IPS DF 6.9 (cell line): ENCODE measurements around the gene TRPC4.
"Not testable (repeated sequence)": the region's sequence is repeated elsewhere in the genome, so short reads cannot be mapped to it uniquely, and the experiment has no call there.

Source experiments
- DNase-seq: peaks from one replicate; pipeline ENCODE4 v3.0.0-alpha.2; 2013; ENCODE audit warnings: low read depth, low spot score
- H3K27ac ChIP-seq: one replicate; pipeline ENCODE4 v1.5.1; 2013; ENCODE audit warnings: low read length, control low read depth
- H3K27me3 ChIP-seq: 2 replicates; pipeline ENCODE4 v1.6.1; 2013; ENCODE audit warnings: mild to moderate bottlenecking, low read length; ENCODE audit not compliant: control insufficient read depth, insufficient read depth
- H3K36me3 ChIP-seq: 2 replicates; pipeline ENCODE4 v1.6.1; 2013; ENCODE audit warnings: low read length; ENCODE audit not compliant: control insufficient read depth, insufficient read depth
- H3K4me1 ChIP-seq: 2 replicates; pipeline ENCODE4 v1.6.1; 2013; ENCODE audit warnings: low read length; ENCODE audit not compliant: control insufficient read depth, insufficient read depth
- H3K4me3 ChIP-seq: 2 replicates; pipeline ENCODE4 v1.5.1; 2013; ENCODE audit warnings: mild to moderate bottlenecking, low read length
- H3K9me3 ChIP-seq: 2 replicates; pipeline ENCODE4 v1.6.1; 2013; ENCODE audit warnings: low read length, inconsistent platforms; ENCODE audit not compliant: control insufficient read depth, insufficient read depth
- WGBS: extraction: QIAGEN DNeasy Blood & Tissue Kit; methylation state at CpG from one replicate; pipeline ENCODE4 v1.1.7; 2013; ENCODE audit warnings: mixed read lengths, missing lambda C conversion rate; ENCODE audit not compliant: insufficient read length, insufficient coverage; 5-methylcytosine and 5-hydroxymethylcytosine counted together

TRPC4 gene

DNA sequence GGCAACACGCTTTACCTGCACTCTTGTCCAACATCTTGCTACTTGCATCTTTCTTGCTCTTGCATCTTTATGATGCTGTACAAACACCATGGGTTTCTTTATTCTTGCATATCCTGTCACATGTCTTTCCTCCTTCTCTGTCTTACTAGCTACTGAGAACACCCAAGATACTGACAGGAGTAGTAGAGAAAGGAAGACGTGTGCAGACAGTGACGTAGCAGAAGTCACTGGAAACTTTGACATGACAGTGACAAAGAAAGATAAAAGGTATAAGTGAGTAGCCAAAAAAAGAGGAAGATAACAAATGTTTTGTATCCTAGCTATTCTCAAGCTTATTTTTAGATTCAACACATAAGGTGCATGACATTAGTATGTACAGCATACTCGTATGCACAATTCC lies 34.2 kb downstream of the TRPC4 start:
- no peak overlapping the region for H3K4me3 ChIP-seq
- DNase-seq = no peak
- no CpG with 5 or more reads among the region's 4 CpGs for WGBS
- H3K27me3 ChIP-seq = no peaks in the 10 kb centered on the region
- no peak overlapping the region for H3K27ac ChIP-seq
- no peaks in the 10 kb centered on the region for H3K9me3 ChIP-seq
- no peaks in the 10 kb centered on the region for H3K4me1 ChIP-seq
- no peaks in the 10 kb centered on the region for H3K36me3 ChIP-seq

GRCh38 chr13:37833411-37833810 lies 36.2 kb downstream of the TRPC4 start:
- WGBS = no CpG with 5 or more reads among the region's 4 CpGs

GRCh38 chr13:37816276-37816675 lies 53.3 kb downstream of the TRPC4 start:
- Histone ChIP-seq H3K9me3 (no peaks in the 10 kb centered on the region), H3K4me3 (no peak overlapping the region), H3K27ac (no peak overlapping the region), H3K36me3 (no peaks in the 10 kb centered on the region), H3K27me3 (no peaks in the 10 kb centered on the region), H3K4me1 (no peaks in the 10 kb centered on the region)
- DNase-seq = no peak
- WGBS = no CpG with 5 or more reads among the region's 1 CpG

More at GRCh38 chr13:37833411-37833810, 36.2 kb downstream of the TRPC4 start:
- Histone ChIP-seq H3K9me3 (no peaks in the 10 kb centered on the region), H3K4me3 (no peak overlapping the region), H3K36me3 (no peaks in the 10 kb centered on the region), H3K27ac (no peak overlapping the region), H3K4me1 (no peaks in the 10 kb centered on the region), H3K27me3 (no peaks in the 10 kb centered on the region)
- DNase-seq = no peak

DNA sequence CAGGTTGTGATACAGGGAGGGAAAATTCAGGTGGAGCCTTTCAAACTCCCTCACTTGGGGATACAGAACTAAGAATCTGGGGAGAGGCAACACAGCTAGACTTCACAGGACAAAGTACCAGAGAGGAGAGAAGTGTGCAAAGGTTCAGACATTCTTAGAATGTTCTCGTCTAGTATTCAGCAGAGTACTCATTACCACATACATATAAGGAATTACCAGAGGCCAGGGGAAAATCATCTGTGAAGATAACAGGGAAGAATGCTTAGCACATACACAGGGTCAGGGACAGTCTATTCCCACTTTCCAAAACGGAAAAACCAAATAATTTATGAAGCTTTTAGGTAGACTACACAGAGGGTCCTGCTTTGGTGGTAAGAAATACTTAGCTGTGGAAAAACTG lies 58.1 kb downstream of the TRPC4 start:
- Histone ChIP-seq H3K4me1 (no peaks in the 10 kb centered on the region), H3K27me3 (no peaks in the 10 kb centered on the region), H3K9me3 (no peaks in the 10 kb centered on the region), H3K4me3 (no peak overlapping the region), H3K36me3 (no peaks in the 10 kb centered on the region), H3K27ac (no peak overlapping the region)
- WGBS = no CpG with 5 or more reads among the region's 2 CpGs
- DNase-seq = no peak

GRCh38 chr13:37806666-37807065 lies 62.9 kb downstream of the TRPC4 start:
- H3K27ac ChIP-seq = no peak overlapping the region
- no peaks in the 10 kb centered on the region for H3K4me1 ChIP-seq
- H3K36me3 ChIP-seq = no peaks in the 10 kb centered on the region
- H3K4me3 ChIP-seq = no peak overlapping the region
- no peaks in the 10 kb centered on the region for H3K9me3 ChIP-seq
- no peaks in the 10 kb centered on the region for H3K27me3 ChIP-seq
- DNase-seq = no peak
- WGBS = no CpG with 5 or more reads among the region's 3 CpGs

DNA sequence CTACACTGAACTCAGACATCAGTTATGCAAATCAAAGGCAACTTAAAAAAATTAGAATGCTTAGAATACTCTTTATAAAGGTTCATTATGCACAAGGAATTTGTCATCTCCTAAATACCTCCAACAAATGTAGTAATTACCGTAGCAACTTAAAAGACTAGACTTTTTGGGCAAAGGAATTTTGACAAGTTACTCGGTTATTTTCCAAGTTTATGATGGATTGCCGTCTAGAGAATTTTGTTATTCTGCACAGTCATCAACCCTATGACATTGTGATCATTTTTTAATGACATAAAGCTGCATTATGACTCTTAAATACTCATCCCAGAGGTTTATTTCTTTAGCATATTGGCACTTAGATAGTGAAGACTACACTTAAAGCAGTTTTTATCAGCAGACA lies 71.9 kb downstream of the TRPC4 start:
- Histone ChIP-seq H3K27ac (no peak overlapping the region), H3K9me3 (no peaks in the 10 kb centered on the region), H3K27me3 (no peaks in the 10 kb centered on the region), H3K36me3 (no peaks in the 10 kb centered on the region), H3K4me1 (no peaks in the 10 kb centered on the region), H3K4me3 (no peak overlapping the region)
- no peak for DNase-seq
- WGBS = no CpG with 5 or more reads among the region's 3 CpGs

GRCh38 chr13:37796795-37797194 lies 72.8 kb downstream of the TRPC4 start:
- not testable (repeated sequence) for H3K9me3 ChIP-seq, H3K27me3 ChIP-seq, H3K36me3 ChIP-seq, H3K4me1 ChIP-seq, H3K4me3 ChIP-seq, H3K27ac ChIP-seq, DNase-seq
- WGBS = no CpG with 5 or more reads among the region's 4 CpGs

DNA sequence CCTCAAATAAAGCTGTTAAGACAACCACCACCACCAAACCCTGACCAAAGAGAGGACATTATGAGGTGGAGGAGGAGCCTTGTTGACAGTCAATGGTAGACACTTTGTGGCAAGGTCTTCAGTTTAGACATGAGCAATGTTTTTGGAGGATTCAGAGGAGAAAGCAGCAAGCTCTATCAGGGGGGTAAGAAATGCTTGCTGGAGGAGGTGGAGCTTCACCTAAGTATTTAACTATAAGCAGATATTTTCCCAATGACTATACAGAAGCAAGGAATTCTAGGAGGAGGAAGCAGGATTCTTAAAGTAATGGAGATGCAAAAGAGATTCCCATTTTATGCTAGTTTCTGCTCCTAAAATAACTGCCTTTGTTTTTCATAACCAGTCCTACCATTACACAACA lies 74.2 kb downstream of the TRPC4 start:
- no peaks in the 10 kb centered on the region for H3K27me3 ChIP-seq
- H3K36me3 ChIP-seq = no peaks in the 10 kb centered on the region
- H3K27ac ChIP-seq = no peak overlapping the region
- H3K4me1 ChIP-seq = no peaks in the 10 kb centered on the region
- no peak overlapping the region for H3K4me3 ChIP-seq
- H3K9me3 ChIP-seq = no peaks in the 10 kb centered on the region
- no peak for DNase-seq

DNA sequence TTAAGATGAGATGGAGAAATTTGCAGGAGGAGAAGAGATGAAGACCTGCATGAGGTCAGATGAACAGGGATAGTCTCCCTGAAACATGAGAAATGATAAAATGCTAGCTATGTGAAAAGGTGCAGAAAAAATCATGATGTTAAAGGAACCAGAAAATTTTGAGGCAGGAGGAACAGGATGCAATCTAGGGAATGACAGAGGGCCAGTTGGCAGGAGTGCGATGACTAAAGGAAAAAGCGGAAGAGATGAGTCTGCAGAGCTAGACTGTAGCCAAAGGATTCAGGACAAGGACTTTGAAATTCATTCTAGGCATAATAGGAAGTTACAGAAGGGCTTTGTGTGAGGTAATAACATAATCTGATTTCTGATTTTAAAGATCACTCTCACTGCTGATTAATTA lies 77.9 kb downstream of the TRPC4 start:
- Histone ChIP-seq H3K27ac (no peak overlapping the region), H3K4me1 (no peaks in the 10 kb centered on the region), H3K36me3 (no peaks in the 10 kb centered on the region), H3K4me3 (no peak overlapping the region), H3K9me3 (no peaks in the 10 kb centered on the region), H3K27me3 (no peaks in the 10 kb centered on the region)
- WGBS = no CpG with 5 or more reads among the region's 2 CpGs
- DNase-seq = no peak

DNA sequence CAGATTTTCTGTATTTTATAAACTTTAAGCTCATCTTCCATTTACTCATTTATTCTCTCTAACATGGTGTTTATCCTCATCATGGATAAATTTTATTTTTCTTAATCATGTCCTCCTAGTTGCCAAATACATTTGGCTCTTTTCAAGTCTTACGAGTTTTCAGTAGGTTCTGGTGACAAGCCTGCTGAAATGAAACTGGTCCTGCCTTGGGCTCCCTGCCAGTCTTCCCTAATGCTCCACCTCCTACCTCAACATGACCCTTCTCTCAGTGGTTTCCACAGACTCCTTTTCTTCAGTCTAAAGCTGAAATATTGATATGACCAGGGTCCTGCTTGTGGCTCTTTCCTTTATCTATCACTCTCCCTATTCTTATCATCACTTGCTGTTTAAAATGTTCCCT lies 81.2 kb downstream of the TRPC4 start:
- DNase-seq = no peak
- Histone ChIP-seq H3K27ac (no peak overlapping the region), H3K9me3 (no peaks in the 10 kb centered on the region), H3K36me3 (no peaks in the 10 kb centered on the region), H3K4me3 (no peak overlapping the region), H3K4me1 (no peaks in the 10 kb centered on the region), H3K27me3 (no peaks in the 10 kb centered on the region)
- WGBS = no CpG with 5 or more reads among the region's 1 CpG

DNA sequence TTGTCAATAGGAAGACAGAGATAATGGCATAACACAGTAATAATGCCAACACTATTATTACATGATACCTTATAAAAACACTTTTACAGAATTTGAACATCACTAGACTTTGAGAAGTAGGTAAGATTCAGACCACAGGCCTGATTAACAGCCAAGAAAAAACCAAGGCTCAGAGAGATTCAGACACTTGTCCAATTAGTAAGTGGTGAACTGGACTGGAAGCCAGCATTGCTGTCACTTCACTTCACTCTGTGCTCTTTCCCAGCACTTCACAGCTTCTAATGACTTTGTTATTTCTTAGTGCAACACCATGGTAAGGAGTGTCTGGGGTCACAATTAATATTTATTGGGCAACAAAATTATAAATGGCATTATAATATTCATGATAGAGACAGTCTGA lies 91.9 kb downstream of the TRPC4 start:
- no peaks in the 10 kb centered on the region for H3K9me3 ChIP-seq
- H3K36me3 ChIP-seq = no peaks in the 10 kb centered on the region
- no peaks in the 10 kb centered on the region for H3K27me3 ChIP-seq
- H3K27ac ChIP-seq = no peak overlapping the region
- no peak for DNase-seq
- no peaks in the 10 kb centered on the region for H3K4me1 ChIP-seq
- H3K4me3 ChIP-seq = no peak overlapping the region
